A204.1 (cell line): ENCODE measurements around the gene MAGI2.

Experiments
- FAIRE-seq: peaks from 2 replicates; lab custom pipeline; 2012; peaks lifted over from hg19 to GRCh38; lab: Jason Lieb, UNC

Gene MAGI2

GRCh38 chr7:78218876-78219275 lies 1234.6 kb downstream of the MAGI2 start:
- no peak for FAIRE-seq

GRCh38 chr7:78218051-78218450 lies 1235.4 kb downstream of the MAGI2 start:
- no peak for FAIRE-seq

- FAIRE-seq, result no peak
These were observed 1238.3 kb downstream of the MAGI2 start for GRCh38 chr7:78215199-78215598.

- FAIRE-seq, result no peak
These were observed 1240.1 kb downstream of the MAGI2 start for GRCh38 chr7:78213402-78213801.

GRCh38 chr7:78212476-78213060 lies 1240.9 kb downstream of the MAGI2 start:
- no peak for FAIRE-seq

GRCh38 chr7:78207269-78207668 lies 1246.2 kb downstream of the MAGI2 start:
- no peak for FAIRE-seq

- FAIRE-seq, result no peak
These were observed 1246.7 kb downstream of the MAGI2 start for GRCh38 chr7:78206769-78207168.

- FAIRE-seq, result no peak
These were observed 1250.3 kb downstream of the MAGI2 start for GRCh38 chr7:78203042-78203720.

- FAIRE-seq, result no peak
These were observed 1254.7 kb downstream of the MAGI2 start for GRCh38 chr7:78198756-78199155.

GRCh38 chr7:78197447-78197846 lies 1256.0 kb downstream of the MAGI2 start:
- no peak for FAIRE-seq

- no peak for FAIRE-seq
These were observed 1258.2 kb downstream of the MAGI2 start for GRCh38 chr7:78195281-78195680.

GRCh38 chr7:78194611-78195010 lies 1258.9 kb downstream of the MAGI2 start:
- no peak for FAIRE-seq

- no peak for FAIRE-seq
These were observed 1261.9 kb downstream of the MAGI2 start for GRCh38 chr7:78191475-78192079.

- FAIRE-seq, result no peak
These were observed 1263.7 kb downstream of the MAGI2 start for GRCh38 chr7:78189762-78190161.

- FAIRE-seq, result no peak
These were observed 1268.2 kb downstream of the MAGI2 start for GRCh38 chr7:78185149-78185745.

- FAIRE-seq, result no peak
These were observed 1269.2 kb downstream of the MAGI2 start for GRCh38 chr7:78184299-78184698.

- FAIRE-seq, result no peak
These were observed 1273.5 kb downstream of the MAGI2 start for GRCh38 chr7:78179827-78180477.

- FAIRE-seq, result no peak
These were observed 1274.3 kb downstream of the MAGI2 start for GRCh38 chr7:78179211-78179610.

GRCh38 chr7:78178319-78178718 lies 1275.1 kb downstream of the MAGI2 start:
- no peak for FAIRE-seq

GRCh38 chr7:78176171-78176570 lies 1277.3 kb downstream of the MAGI2 start:
- FAIRE-seq, result no peak

- FAIRE-seq, result no peak
These were observed 1278.0 kb downstream of the MAGI2 start for GRCh38 chr7:78175330-78176100.

GRCh38 chr7:78173666-78174065 lies 1279.8 kb downstream of the MAGI2 start:
- no peak for FAIRE-seq
